Keratinocyte (primary cell): ENCODE results near the gene ADGRG1. TPM values are rescaled to one million over a fixed set of nuclear protein-coding genes. Genes with fewer than 3 reads are reported as not detected.

ENCODE experiments used
- DNase-seq: peaks from one replicate; pipeline ENCODE4 v3.0.0-alpha.2; 2011; ENCODE audit warnings: low read depth, missing footprints, low spot score
- FAIRE-seq: peaks from 2 replicates; lab custom pipeline; 2011; peaks lifted over from hg19 to GRCh38; lab: Jason Lieb, UNC
- H2AFZ ChIP-seq: 2 replicates; pipeline ENCODE4 v1.6.0; 2012; ENCODE audit warnings: low read length, control low read depth, inconsistent platforms; ENCODE audit not compliant: control insufficient read depth
- H3K27ac ChIP-seq: 2 replicates; pipeline ENCODE4 v1.5.1; 2011; ENCODE audit warnings: low read length; ENCODE audit not compliant: control insufficient read depth, insufficient read depth
- H3K27me3 ChIP-seq: 3 replicates; pipeline ENCODE4 v1.6.0; 2011; ENCODE audit warnings: low read length; ENCODE audit not compliant: control insufficient read depth, insufficient read depth; ENCODE audit errors: extremely low read depth
- H3K36me3 ChIP-seq, 2 experiments: 2 replicates in 1 of 2; 3 replicates in 1 of 2; pipeline ENCODE4 v1.5.1; 2011; ENCODE audit warnings: low read length in 2 of 2, mild to moderate bottlenecking in 1 of 2; ENCODE audit not compliant: control insufficient read depth in 2 of 2, insufficient read depth in 2 of 2; ENCODE audit errors: extremely low read depth in 1 of 2
- H3K4me1 ChIP-seq: 3 replicates; pipeline ENCODE4 v1.5.1; 2011; ENCODE audit warnings: low read length; ENCODE audit not compliant: control insufficient read depth, insufficient read depth; ENCODE audit errors: extremely low read depth
- H3K4me2 ChIP-seq: 3 replicates; pipeline ENCODE4 v1.6.0; 2011; ENCODE audit warnings: low read depth, low read length; ENCODE audit not compliant: control insufficient read depth, insufficient read depth; ENCODE audit errors: extremely low read depth
- H3K4me3 ChIP-seq, 3 experiments: fragments of 200-600 bp in 1 of 3; sonication (generic) in 1 of 3; 2 replicates in 2 of 3; 3 replicates in 1 of 3; pipeline ENCODE4 v1.5.1; 2011 to 2016; ENCODE audit warnings: low read length in 3 of 3, mild to moderate bottlenecking in 3 of 3, control low read depth in 2 of 3, inconsistent platforms in 1 of 3, low read depth in 1 of 3, mixed read lengths in 1 of 3, mixed run types in 1 of 3, moderate library complexity in 1 of 3; ENCODE audit not compliant: control insufficient read depth in 2 of 3, insufficient read depth in 2 of 3; ENCODE audit errors: extremely low read depth in 1 of 3
- H3K79me2 ChIP-seq: 2 replicates; pipeline ENCODE4 v1.6.0; 2012; ENCODE audit warnings: low read length; ENCODE audit not compliant: control insufficient read depth, insufficient read depth
- H3K9ac ChIP-seq: 3 replicates; pipeline ENCODE4 v1.6.0; 2011; ENCODE audit warnings: low read length; ENCODE audit not compliant: control insufficient read depth, insufficient read depth; ENCODE audit errors: extremely low read depth
- H3K9me1 ChIP-seq: 3 replicates; pipeline ENCODE4 v1.6.0; 2011; ENCODE audit warnings: low read length; ENCODE audit not compliant: control insufficient read depth, insufficient read depth; ENCODE audit errors: extremely low read depth
- H3K9me3 ChIP-seq: 2 replicates; pipeline ENCODE4 v1.5.1; 2012; ENCODE audit warnings: low read depth, low read length; ENCODE audit not compliant: control insufficient read depth
- H4K20me1 ChIP-seq: 3 replicates; pipeline ENCODE4 v1.6.0; 2011; ENCODE audit warnings: low read length; ENCODE audit not compliant: control insufficient read depth, insufficient read depth; ENCODE audit errors: extremely low read depth
- EZH2 ChIP-seq: IDR thresholded peaks from one replicate; pipeline ENCODE4 v1.6.1; 2012; ENCODE audit warnings: inconsistent platforms, mild to moderate bottlenecking, low read length, moderate library complexity
- dilution Hi-C: fragments of 300-500 bp; cut with MboI; formaldehyde crosslinking; loops from one replicate; pipeline ENCODE4 v1.7.0; 2020; ENCODE audit warnings: low sequenced_read_pairs; ENCODE audit not compliant: extremely low pct_ligation_motif_present
- polyA plus RNA-seq, 5 experiments: library from polyadenylated mRNA; depleted of rRNA in 3 of 5; stranded (reverse) in 3 of 5; stranded (forward) in 1 of 5; unstranded in 1 of 5; fragments of >200 nt; gene quantifications; 1 replicate in 1 of 5; 2 replicates in 3 of 5; 3 replicates in 1 of 5; pipeline versions ENCODE4 v1.2.1 to v1.2.3, GENCODE V29; 2011 to 2012; ENCODE audit warnings: missing spikeins in 2 of 5, low read depth in 1 of 5, low replicate concordance in 1 of 5
- TF ChIP-seq, protein P1 (sequence below), 3 experiments: IDR thresholded peaks in 1 of 3; conservative IDR thresholded peaks in 1 of 3; optimal IDR thresholded peaks in 1 of 3; 2 replicates in 2 of 3; 3 replicates in 1 of 3; pipeline versions ENCODE3 to v1.5.1; 2011; ENCODE audit warnings: low read length in 3 of 3, mild to moderate bottlenecking in 3 of 3, moderate library complexity in 2 of 3, control low read depth in 1 of 3, inconsistent platforms in 1 of 3; ENCODE audit not compliant: insufficient read depth in 2 of 3; ENCODE audit errors: extremely low read depth in 1 of 3

Gene ADGRG1
- polyA plus RNA-seq, 1 donor (not counting 4 experiments of a cell fraction or from before 2014, with no cell fraction given), result 28.4 TPM

DNA sequence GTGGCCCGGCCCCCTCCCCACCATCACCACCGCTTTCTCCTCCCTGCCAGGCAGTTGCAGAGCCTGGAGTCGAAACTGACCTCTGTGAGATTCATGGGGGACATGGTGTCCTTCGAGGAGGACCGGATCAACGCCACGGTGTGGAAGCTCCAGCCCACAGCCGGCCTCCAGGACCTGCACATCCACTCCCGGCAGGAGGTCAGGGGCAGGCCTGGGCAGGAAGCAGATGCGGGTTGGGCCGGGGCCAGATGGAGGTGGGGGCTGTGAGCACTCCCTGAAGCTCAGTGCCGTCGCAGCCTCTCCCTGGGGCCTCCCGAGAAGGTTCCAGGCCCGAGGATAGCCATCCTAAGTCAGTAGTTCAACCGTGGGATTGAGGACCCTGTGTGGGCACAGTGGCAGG is 25.5 kb downstream of the ADGRG1 start:
- Histone ChIP-seq H3K27me3 (no peaks in the 10 kb centered on the region), H2AFZ (no peak overlapping the region), H3K9me1 (peaks cover 4% of the 10 kb centered on the region), H3K79me2 (no peaks in the 10 kb centered on the region), H3K4me2 (no peak overlapping the region), H3K36me3 (peaks cover 40 to 51% of the 10 kb centered on the region in 2 experiments), H3K9ac (no peak overlapping the region), H3K27ac (no peak overlapping the region), H4K20me1 (peaks cover 6% of the 10 kb centered on the region), H3K4me1 (peaks cover 19% of the 10 kb centered on the region), H3K4me3 (no peak overlapping the region), H3K9me3 (no peaks in the 10 kb centered on the region)
- no peak for FAIRE-seq
- TF ChIP-seq, protein P1, sequence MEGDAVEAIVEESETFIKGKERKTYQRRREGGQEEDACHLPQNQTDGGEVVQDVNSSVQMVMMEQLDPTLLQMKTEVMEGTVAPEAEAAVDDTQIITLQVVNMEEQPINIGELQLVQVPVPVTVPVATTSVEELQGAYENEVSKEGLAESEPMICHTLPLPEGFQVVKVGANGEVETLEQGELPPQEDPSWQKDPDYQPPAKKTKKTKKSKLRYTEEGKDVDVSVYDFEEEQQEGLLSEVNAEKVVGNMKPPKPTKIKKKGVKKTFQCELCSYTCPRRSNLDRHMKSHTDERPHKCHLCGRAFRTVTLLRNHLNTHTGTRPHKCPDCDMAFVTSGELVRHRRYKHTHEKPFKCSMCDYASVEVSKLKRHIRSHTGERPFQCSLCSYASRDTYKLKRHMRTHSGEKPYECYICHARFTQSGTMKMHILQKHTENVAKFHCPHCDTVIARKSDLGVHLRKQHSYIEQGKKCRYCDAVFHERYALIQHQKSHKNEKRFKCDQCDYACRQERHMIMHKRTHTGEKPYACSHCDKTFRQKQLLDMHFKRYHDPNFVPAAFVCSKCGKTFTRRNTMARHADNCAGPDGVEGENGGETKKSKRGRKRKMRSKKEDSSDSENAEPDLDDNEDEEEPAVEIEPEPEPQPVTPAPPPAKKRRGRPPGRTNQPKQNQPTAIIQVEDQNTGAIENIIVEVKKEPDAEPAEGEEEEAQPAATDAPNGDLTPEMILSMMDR (optimal IDR thresholded peaks at IDR 0.05 in 1 of 3, IDR thresholded peaks at IDR 0.05 in 1 of 3, conservative IDR thresholded peaks at IDR 0.05 in 1 of 3; ENCODE audit: extremely low read depth in 1 of 3, insufficient read depth in 2 of 3, low read length in 3 of 3), result no peak
- no peak for DNase-seq
- dilution Hi-C loops, result no loop called here

DNA sequence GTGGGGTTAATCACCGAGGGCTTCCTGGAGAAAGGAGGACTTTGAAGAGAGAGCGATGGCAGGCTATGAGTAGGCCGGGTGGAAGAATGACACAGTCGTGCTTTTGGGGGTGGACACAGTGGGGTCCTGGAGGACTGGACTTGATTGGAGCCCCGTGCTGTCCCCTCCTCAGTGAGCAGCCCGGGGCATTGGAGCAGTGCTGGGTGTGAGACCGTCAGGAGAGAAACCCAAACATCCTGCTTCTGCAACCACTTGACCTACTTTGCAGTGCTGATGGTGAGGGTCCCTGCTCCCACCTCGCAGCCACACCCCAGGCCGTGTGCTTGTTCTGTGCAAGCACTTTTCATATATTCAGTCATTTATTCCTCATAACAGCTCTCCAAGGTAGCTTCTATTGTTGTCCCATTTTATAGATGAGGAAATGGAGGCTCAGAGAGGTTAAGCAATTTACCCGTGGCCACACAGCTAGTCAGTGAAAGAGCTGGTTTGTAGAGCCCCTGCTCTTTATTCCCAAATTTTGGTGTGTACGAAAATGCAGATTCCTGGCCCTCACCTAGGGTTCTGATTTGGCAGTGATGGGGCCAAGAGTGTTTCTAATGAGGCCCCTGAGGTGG is 28.0 kb downstream of the ADGRG1 start:
- H3K27me3 ChIP-seq, result no peaks in the 10 kb centered on the region
- H3K9ac ChIP-seq, result no peak overlapping the region
- H3K9me1 ChIP-seq, result peaks cover 4% of the 10 kb centered on the region
- H3K27ac ChIP-seq, result no peak overlapping the region
- no peak overlapping the region for H3K4me3 ChIP-seq
- FAIRE-seq (no peak), DNase-seq (no peak)
- peaks cover 6% of the 10 kb centered on the region for H4K20me1 ChIP-seq
- H3K79me2 ChIP-seq, result no peaks in the 10 kb centered on the region
- no peaks in the 10 kb centered on the region for H3K9me3 ChIP-seq
- peaks cover 43 to 54% of the 10 kb centered on the region in 2 experiments for H3K36me3 ChIP-seq
- peaks cover 19% of the 10 kb centered on the region for H3K4me1 ChIP-seq
- TF ChIP-seq, protein P1 (optimal IDR thresholded peaks at IDR 0.05 in 1 of 3, IDR thresholded peaks at IDR 0.05 in 1 of 3, conservative IDR thresholded peaks at IDR 0.05 in 1 of 3; ENCODE audit: extremely low read depth in 1 of 3, insufficient read depth in 2 of 3, low read length in 3 of 3), result no peak
- no peak for TF ChIP-seq EZH2
- no peak overlapping the region for H3K4me2 ChIP-seq
- no peak overlapping the region for H2AFZ ChIP-seq
- dilution Hi-C loops, result no loop called here
